Stimulated activated naive CD8-positive, alpha-beta T cell treated with anti-CD3 and anti-CD28 coated beads, Interleukin-15, Interleukin-2, amounts not matched to agents 100 U/mL and 50 U/mL, for 24 hours (primary cell): ENCODE results near the gene RPS4Y1.

Source experiments
- ATAC-seq: fragments of 150-1000 bp; cut with Tn5 transposase; one replicate; pipeline ENCODE4 v1.10.0; 2021
- DNase-seq: peaks from one replicate; pipeline ENCODE4 v3.0.0; 2021

Gene RPS4Y1

GRCh38 chrY:2883561-2883960, 42.2 kb downstream of the RPS4Y1 start:
- ATAC-seq (no peak), DNase-seq (no peak)

GRCh38 chrY:2885880-2886279, 44.5 kb downstream of the RPS4Y1 start:
- DNase-seq (no peak), ATAC-seq (no peak)

GRCh38 chrY:2887386-2887785, 46.0 kb downstream of the RPS4Y1 start:
- ATAC-seq = peak; percentile 15
- DNase-seq = peak; percentile 14

DNA sequence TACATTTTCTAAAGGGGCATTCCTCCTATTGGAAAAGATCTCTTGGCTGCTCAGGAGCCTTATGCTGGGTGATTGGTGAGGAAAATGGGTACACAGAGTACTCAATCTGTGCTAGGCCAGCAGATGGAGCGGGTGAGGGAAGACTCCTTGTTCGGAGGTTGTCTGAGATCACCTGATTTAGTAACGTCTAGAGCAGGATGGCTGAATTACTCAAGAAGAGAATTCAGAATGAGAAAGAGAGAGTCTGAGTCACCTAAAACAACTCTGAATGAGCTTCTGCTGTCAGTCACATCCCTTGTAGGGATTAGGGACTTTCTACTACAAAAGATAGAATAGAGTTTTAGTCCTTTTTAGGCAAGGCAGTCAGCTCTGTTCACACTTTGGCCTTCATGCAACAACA, 46.6 kb downstream of the RPS4Y1 start:
- ATAC-seq (peak; percentile 96), DNase-seq (no peak)

DNA sequence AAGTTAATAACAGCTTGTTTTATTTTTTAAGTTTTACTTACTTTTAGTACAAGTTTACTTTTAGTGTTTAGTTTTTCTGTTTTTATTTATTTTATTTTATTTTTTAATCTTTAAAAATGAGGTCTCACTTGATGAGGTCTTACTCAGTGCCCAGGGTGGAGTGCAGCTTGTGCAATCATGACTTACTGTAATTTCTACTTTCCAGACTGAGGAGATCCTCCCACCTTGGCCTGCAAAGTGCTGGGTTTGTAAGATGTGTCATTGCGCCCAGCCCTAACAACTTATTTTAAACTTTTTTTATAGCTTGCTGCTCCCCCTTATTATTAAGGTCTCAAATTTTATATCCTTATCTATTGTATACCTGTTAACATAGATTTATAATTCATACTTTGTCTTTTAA, 52.1 kb downstream of the RPS4Y1 start:
- ATAC-seq = no peak

GRCh38 chrY:2896050-2896449, 54.6 kb downstream of the RPS4Y1 start:
- DNase-seq (no peak), ATAC-seq (no peak)

More for the DNA sequence above, 52.1 kb downstream of the RPS4Y1 start:
- DNase-seq = no peak

GRCh38 chrY:2907356-2907755, 66.0 kb downstream of the RPS4Y1 start:
- ATAC-seq (no peak), DNase-seq (no peak)

- DNase-seq = peak; percentile 14
- peak; percentile 49 for ATAC-seq
Measured at GRCh38 chrY:2913066-2913815, 71.8 kb downstream of the RPS4Y1 start.
